Right kidney (tissue), 1 donor: ENCODE measurements around the gene UNC79.

Experiments
- DNase-seq: peaks from one replicate; pipeline ENCODE4 v3.0.0-alpha.2; 2016

UNC79 gene

DNA sequence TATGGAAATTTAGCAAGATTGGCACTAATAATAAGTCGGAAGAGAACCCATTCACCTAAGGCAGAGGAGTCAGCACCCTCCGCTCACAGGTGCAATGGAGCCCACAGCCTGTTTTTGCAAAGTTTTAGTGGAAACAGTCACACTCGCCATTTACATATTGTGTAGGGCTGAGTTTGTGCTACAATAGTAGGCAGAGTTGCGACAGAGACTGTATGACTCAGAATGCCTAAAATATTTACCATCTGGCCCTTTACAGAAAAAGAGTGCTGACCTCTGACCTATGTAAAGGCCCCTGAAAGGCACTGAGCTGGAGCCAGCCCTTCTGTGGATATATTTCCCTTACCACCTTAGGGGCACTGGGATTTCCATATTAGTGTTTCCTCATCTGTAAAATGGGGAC lies 278.5 kb downstream of the UNC79 start:
- DNase-seq, result no peak

DNA sequence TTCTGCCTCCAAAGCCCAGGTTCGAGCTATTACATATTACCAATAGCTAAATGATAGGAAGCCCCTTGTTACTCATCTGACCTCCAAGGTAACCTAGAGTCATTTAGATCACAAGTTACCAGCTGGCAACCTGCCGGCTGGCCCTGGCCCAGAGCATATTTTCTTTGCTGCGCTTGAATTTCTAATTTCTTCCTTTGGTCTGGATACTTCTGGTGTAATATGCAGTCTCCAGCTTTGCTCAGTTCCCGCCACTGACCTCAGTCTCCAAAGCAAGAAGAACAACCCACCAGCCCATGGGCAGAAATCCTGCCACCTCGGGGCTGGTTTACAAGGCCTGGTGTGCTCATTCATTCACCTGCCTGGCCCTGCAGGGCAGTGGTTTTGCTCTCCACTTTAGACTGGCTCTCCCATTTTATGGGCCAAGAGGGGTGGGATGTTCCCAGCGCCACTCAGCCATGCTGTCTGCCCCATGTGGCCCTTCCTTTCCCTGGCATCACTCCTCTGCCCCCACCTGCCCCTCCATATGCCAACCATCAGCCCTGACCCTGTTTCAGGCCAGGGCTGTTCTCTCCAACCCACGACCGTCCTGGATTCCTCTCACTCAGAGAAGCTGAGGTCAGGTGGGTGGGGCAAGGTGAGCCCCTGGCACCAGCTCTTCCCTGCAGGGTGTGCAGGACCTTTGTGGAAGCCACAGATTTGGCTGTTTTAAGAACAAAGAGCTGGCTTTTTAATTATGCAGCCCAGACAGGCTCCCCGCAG lies 281.5 kb downstream of the UNC79 start:
- no peak for DNase-seq

DNA sequence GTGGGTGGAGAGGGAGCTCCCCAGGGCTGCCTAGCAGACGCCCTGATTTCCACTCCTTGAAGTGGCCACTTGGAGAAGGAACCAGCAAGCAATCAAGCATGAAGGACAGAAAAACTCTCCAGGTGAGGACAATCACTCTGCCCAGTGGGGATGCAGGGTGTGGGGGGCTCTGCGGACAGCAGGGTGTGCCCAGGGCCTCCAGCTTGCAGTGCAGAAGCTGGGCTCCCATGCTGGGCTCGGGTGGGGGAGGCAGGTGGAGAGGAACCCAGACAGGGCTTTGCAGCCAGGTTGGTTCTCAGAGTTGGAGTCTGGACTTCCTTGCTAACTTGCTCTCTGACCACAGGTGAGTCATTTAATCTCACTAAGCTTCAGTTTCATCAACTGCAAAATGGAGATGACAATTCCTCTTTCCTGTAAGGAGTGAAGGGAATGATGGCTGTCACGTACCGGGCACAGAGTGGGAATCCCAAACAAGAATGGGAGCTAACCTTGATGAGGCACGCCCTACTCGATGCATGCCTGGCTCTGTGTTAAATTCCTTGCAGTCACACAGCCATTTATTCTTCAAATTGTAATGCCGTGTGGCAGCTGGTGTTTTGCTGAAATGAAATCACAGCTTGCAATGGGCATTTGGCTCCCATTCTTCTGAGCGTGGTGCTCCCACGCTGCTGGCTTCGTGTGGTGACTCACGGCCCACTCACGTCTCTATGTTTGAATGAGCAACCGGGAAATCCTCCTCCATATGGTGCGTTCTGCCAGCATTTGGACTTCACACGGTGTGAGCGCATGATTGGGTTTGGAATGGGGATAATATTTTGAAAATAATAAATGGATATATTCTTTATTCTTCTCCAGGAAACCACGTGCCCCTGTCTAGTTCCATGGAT lies 282.3 kb downstream of the UNC79 start:
- DNase-seq, result no peak

DNA sequence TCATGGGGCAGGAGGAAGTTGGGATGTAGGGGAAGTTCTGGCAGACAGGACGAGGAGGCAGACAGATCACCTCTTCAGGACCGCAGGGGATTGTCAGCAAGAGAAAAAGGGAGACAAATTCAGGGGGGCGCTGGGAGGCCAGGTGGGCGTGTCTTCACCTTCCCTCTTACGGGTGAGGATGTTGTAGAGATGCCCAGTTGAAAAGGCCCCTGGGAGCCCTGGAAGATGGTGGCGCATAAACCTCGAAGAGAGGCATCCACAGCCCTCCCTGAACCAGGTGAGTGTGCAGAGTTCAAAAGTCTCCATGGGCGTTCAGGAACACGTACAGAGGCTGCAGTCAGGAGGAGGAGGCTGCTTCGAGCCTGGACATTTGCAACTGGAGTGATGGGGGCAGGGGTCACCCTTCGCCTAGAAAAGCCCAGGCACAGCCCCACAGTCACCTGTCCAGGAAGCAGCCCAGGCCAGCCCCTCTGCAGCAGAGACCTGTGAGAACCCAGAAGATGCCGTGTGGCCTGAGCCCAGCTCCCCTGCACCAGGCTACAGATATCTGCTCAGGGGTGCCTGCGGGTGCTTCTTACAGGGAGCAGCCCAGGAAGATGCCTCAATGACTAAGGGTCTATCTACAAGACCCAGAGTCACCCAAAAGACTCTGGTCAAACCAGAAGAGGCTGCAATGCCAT lies 283.1 kb downstream of the UNC79 start:
- DNase-seq, result no peak

DNA sequence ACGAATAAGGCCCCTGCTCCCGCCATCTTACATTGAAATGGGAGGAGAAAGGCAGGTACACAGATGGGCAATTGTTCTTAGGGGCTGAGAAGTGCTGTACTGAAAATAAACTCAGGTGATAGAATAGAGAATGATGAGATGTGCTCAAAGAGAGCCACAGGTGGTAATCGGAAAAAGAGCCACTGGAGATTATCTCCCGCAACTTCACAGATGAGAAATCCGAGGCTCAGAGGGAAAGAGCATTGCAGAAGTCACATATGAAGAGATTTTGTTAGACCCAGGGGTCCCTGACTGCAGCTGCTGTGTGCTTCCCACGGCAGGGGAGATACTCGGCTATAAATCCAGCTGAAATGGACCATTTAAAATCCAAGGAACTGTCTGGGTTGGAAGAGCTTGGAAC lies 283.9 kb downstream of the UNC79 start:
- no peak for DNase-seq

DNA sequence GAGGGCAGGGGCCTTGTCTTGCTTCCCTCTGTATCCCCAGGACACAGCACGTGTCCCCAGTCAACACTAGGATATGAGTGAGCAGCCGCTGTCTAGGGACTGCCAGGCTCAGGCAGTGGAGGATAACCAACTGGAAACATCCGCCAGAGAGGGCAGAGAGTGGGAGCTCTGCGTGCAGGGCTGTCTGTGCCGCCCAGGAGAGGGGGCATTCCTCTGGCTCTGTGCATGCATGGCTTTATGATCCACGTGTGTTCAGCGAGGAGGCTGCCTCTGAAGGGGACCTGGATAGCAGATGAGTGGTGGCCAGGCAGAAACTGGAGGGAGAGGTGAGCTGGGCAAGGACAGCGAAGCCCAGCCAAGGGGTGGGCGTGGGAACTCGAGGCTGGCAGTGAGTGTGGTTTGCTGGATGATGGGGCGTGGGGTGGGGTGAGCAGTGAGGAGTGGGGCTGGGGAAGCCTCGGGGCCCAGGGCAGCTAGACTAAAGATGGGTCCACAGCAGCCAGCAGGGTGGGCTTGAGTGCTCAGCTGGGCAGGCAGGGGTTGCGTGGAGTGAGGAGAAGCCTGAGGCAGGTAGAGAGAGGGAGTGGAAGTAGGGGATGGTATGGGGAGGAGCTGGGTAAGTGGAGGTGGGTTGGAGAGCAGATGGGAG lies 284.7 kb downstream of the UNC79 start:
- no peak for DNase-seq

DNA sequence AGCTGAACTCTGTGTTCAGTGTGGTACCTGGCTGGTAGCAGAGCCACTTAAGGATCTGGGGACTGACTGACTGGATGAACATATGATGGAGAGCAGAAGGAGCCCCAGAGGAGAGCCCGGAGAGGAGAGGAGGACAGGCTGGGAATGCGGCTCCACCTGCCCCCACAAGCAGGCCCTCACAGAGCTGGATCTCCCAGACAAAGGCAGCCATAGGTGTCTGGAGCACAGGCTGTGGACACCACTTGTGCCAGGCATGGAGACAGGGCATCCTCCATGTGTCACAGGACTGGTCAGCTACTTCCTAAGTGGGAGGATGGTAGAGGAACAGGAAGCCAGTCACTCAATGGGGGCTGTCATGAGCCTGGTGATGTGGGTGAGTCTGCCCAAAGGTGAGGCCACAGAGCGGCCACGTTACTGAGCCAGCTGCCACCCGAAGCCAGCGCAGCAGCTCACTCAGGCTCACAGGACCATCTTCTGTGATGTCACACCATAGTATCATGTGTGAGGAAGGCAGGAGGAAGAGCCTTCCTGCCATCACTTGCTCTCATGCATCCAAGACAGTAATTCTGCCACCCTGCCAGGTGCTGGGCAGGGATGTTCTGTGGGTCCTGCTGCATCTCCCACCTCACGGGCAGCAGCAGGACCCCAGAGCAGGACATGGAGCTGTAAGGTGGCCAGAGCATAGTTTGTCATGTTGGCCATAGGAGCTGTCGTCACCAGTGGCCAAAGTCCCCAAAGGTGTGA lies 285.4 kb downstream of the UNC79 start:
- no peak for DNase-seq

DNA sequence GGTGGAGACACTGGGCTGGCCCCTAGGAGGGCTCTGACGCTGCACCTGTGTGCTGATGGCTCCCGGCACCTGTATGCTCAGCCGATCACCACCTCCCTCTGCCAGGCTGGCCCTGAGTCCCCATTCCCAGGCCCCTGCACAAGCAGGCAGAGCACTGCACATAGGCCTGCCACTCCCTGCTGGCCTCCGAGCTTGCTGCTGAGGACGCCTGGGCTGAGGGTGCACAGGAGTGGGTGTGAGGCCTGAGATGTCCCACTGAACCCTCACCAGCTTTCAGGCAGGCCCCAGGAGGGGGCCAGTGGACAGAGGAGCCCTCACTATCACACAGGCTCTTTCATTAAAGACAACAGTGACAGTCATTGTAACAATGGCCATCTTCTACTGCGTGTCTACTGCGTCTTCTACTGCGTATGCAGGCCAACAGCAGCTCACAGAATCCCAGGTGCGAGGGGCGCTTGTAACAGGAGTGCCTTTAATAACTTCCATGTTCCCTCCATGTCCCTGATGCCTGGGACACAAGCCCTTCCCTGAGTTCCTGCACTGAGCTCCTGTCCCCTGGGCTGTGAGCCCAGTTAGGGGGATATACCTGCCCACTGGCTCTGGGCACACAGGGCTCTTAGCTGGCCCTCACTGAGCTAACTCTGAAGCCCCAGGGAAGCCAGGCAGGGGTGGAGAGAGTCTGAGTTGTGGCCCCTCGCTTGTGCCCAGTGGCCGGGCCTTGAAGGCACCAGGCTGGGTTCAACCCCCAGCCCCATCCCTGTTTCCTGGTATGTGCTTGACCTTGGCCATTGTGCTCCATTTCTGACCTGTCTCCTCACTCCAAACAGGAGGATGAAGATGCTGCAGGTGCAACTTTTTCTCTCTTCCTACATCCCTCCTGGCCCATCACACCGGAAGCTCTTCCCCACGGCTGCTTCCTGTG lies 286.3 kb downstream of the UNC79 start:
- DNase-seq, result no peak

DNA sequence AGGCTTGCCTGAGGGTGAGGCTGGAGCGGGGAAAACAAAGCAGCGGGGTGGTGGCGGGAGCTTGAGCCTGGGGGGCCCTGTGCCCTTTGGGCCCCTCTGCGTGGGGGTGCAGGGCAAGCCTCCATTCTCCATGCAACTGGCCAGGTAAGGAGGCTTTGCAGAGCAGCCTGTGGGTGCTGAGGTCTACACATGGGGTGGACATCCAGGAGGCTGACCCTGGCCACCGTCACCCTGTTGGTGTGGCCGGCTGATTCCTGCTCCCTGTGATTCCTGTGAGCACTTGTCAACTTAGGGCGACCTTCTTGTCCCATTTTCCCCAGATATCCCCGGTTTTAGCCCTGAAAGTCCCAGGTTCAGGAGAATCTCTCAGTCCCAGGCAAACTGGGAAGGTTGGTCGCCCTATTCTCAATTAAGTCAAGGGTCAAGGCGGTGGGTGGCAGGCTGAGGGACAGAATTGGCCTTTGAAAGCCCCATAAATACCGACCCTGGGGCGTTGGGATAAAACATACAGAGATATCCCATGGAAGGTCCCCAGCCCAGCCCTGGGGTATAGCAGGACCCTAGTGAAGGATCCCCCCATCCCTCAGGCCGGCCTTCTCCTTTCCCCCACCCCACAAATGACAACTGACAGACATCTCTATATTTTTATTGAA lies 287.1 kb downstream of the UNC79 start:
- no peak for DNase-seq

DNA sequence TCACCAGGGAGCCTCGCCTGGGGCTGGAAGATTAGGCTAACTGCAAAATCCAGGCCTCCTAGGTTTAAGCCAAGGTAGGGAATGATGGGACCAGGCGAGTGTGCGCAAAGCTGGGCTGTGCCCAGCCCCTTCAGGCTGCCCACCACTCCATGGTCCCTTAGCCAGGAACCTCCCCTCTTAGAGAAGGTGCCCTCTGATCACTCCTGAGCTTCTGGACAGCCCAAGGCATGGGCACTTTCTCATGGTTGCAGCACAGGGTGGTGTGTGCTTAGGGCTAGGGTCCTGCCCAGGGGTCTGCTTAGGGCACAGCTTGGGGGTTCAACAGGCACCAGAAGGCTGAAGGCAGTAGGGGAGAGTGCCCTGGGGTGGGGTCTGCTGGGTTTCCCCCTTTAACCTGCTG lies 288.5 kb downstream of the UNC79 start:
- DNase-seq, result no peak

DNA sequence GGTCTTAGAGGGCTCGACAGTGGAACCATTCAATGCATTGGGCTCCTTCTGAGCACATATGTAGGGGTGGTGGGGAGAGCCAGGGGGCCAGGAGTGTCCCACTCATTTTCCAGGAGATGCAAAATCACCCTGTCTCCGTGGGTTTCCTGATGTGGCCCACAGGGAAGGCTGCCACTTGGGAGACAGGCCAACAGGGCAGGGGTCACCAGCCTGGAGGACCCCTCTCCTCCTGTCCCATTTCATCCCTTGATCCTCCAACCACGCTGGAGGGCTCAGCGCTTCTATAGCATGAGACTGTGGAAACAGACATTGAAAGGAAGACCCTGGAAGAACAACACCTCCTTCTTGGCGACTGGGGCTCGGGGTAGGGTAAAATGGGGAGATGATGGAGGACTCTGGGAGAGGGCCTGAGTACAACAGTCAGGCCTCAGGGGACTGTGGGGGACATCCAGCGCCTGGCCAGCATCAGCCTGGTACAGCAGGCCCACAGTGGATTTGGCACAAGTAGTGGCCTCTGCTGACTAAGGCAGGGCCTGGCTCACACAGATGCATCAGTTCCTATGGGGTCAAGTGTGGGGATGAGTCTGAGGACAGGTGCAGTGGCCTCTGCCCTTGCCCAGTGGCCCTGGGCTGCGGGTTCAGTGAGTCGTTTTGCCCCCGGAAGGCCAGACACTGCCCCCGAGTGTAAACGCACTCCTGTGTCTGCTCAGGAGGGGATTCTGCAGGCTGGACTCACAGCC lies 289.5 kb downstream of the UNC79 start:
- no peak for DNase-seq

DNA sequence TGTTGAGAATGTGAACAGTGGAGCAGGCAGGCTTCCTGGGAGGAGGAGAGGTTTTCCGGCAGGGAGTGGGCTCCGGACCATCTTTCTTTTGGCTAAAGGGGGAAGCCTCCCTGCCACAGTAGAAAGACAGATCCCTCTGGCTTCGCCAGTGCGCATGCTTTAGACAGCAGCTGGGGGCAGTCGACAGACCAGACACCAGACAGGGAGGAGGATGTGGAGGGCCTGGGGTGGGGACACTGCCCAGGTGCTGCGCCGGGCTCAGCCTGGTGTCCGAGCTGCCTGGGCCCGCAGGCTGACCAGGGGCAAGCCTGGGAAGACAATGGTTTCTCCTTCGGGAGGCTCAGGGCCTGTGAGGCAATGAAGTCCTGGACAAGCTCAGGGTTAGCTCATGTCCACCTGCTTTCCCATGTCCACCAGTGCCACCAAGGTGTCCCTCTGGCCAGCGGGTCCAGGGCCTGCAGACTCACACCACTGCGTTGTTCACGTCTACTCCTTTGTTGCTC lies 290.3 kb downstream of the UNC79 start:
- no peak for DNase-seq

DNA sequence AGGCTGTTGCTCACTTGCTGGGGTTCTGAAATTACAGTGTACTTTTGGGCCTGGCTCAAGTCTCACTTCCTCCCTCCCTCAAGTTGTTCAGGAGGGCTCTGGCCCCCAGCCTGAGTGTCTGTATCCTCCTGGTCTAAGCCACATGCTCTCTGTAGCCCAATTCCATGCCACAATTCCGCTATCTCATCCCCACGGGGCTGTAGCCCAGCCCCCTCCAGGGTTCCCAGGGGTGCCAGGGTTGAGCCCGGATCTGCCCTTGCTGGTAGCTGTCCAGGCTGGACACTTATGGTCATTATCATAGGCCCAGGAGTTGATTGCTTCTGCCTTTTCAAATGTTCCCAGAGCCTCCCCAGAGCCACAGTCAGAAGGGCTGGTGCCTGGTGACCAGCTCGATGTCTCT lies 292.3 kb downstream of the UNC79 start:
- no peak for DNase-seq

DNA sequence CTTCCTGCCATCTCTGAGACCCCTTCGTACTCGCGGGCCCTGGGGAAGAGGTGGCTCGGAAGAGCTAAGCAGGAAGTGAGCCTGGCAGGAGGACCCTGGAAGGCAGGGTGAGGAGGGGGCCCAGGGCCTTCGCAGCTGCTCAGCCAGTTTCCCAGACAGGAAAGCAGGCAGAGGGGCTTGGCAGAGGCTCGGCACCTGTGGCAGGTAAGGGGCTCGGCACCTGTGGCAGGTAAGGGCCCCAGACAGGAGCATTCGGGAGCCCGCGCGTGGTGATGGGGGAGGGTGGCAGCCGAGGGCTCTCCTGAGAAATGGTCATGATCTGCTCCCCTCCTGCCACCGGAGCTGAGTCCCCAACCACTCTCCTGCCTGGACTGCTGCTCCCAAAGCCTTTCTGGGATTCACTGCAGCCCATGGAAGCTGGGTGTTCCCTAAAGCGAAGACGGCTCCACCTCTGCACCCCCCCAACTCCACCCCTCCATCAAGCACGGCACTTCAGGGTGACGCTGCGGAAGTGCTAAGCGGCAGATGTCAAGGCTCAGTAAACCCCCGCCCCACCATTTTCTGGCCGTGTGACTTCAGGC lies 294.4 kb downstream of the UNC79 start:
- no peak for DNase-seq

DNA sequence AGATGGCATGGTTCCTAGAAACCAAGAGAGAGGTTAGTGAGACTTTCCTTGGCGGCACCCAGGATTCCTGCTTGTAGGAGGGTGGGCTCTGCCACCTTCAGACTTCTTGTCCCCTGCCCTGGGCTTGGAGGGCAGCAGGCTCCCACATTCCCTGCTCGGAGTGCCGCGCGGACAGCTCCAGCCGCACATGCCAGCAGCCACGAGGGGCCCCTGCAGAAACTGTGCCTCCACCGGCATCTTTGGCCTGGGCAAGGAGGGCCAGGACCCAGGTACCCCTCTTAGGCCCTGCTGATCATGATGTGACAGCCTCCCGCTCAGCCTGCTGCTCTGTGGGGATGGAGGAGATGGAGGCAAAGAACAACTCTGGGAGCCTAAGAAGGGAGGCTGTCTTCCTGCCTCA lies 295.3 kb downstream of the UNC79 start:
- no peak for DNase-seq

DNA sequence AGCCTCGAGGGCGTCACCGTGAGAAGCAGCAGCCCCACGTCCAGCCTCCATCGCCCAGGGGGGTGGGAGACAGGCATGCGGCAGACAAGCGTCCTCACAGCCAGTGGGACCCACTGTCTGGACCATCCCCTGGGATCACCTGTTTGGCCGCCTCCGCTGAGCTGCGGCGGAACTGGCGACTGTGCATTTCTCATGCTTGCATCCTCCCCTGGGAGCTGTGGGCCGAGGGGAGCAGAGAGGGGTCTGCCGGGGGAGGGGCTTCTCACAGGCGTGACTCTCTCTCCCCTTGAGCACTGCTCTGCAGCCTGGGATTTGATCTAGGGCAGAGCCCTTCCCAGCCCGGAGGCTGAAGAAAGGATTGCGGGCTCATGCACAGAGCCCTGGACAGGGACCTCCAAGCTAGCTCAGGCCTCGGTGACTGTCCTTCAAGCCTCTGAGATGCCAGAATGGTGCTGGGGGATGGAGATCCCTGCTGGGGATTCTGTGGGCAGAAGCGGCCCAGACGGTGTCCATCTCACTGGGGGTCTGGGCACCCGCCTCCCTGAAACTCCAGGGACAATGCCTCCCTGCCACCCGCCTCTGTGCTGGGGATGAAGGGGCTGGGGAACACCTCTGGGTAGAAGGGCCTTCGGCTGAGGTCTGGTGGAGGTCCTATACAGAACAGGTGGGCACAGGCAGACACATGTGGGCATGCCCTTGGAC lies 296.5 kb downstream of the UNC79 start:
- no peak for DNase-seq

DNA sequence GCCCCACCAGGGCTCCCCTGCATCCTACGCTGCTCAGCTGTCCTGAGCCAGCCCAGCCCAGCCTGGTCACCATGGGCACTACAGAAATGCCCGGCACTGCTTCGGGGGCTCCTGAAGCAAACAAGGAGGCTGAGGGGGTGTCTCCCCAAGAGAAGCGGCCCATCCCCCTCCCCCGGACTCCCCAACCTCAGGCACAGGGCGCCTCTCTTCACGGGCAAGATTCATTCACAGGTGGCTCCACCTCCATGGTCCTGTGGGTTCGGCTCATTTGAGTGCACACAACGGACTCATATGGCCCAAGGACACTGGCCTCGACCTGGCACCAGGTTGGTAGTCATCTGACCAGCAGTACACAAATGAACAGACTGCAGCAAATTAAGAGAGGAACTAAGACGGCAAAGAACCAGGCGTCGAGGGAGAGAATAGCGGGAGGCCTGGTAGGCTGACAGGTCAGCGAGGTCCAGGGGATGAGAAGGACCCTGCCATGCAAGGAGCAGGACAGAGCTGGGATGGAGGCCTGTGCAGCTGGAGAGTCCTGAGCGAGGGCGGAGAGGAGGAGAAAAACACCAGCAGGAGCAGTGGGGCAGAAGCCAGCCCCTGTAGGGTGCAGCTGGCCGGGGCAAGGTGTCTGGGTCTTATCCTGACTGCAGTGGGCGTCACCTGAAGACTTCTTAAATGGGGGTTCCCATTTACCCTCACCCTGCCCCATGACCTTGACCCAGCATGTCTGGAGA lies 297.3 kb downstream of the UNC79 start:
- no peak for DNase-seq

DNA sequence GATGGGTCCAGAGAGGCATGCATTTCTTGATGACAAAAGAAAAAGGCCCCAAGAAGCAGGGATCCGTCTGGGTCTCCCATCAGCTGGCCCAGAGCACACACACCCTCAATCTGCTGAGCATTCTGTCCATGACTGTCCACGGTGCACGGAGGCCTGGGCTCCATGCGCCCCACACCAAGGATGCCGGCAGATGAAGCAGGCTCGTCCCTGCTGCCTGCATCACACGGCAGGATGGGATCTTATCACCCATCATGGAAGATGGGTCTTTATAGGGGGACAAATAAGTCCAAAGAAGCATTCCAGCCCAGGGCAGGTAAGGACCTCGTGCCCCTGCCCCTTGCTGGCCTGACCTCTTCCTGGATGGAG lies 297.9 kb downstream of the UNC79 start:
- no peak for DNase-seq
